Tibial nerve (tissue), 4 donors: ENCODE data around the gene APBA1.

Experiments used
- EP300 ChIP-seq, 2 donors: sonication (generic); formaldehyde crosslinking; IDR thresholded peaks; one replicate each; pipeline ENCODE4 v1.6.1; 2017; ENCODE audit warnings: antibody characterized with exemption in 2 of 2, mild to moderate bottlenecking in 1 of 2
- POLR2A ChIP-seq, 2 donors: fragments of 450-650 bp; IDR thresholded peaks; one replicate each; pipeline ENCODE4 v1.6.1; 2017; ENCODE audit warnings: antibody characterized with exemption in 2 of 2, mild to moderate bottlenecking in 2 of 2, moderate library complexity in 2 of 2
- TF ChIP-seq, protein P1 (sequence below), 5 experiments: fragments of 200-600 bp in 3 of 5; fragments of 450-650 bp in 2 of 5; sonication (generic) in 3 of 5; IDR thresholded peaks; one replicate each; pipeline ENCODE4 v1.5.1; 2016 to 2019; ENCODE audit warnings: antibody characterized with exemption in 5 of 5, mild to moderate bottlenecking in 3 of 5, moderate library complexity in 2 of 5

DNA sequence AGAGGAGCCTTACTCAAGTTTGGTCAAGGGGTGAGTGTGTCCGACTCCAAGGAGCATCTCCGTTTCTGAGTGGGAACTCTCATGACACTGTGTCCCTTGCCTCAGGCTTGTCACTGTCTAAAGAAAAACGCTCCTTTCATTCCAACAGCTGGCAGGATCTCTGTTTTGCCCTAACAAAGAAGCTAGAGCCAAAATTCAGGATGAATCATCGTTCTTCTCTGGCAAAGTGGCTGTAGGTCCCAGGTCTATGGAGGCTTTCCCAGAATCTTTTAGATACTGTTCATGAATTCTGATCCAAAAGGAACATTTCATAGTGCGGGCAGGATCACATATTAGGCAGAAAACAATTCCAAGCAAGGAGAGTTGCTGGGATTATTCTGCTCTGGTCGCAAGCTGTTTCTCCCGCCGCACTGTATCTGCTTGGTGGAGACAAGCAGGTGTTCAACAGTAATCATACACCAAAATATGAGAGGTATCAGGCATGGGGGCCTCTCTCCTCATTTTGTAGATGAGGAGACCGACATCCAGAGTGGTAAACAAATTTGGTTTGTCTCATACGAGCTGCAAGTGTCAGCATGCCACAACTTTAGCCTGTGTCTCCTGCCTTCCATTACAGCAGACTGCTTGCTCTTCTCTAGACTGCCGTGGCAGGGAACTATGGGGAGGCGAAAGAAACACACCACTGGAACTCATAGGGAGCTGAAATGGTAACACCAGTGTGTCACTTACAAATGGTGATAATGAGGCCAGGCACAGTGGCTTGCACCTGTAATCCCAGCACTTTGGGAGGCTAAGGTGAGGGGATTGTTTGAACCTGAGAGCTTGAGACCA lies 274.6 kb downstream of the APBA1 start:
- no peak for TF ChIP-seq EP300 (IDR thresholded peaks at IDR 0.05)
- no peak for TF ChIP-seq POLR2A (IDR thresholded peaks at IDR 0.05)
- TF ChIP-seq, protein P1, sequence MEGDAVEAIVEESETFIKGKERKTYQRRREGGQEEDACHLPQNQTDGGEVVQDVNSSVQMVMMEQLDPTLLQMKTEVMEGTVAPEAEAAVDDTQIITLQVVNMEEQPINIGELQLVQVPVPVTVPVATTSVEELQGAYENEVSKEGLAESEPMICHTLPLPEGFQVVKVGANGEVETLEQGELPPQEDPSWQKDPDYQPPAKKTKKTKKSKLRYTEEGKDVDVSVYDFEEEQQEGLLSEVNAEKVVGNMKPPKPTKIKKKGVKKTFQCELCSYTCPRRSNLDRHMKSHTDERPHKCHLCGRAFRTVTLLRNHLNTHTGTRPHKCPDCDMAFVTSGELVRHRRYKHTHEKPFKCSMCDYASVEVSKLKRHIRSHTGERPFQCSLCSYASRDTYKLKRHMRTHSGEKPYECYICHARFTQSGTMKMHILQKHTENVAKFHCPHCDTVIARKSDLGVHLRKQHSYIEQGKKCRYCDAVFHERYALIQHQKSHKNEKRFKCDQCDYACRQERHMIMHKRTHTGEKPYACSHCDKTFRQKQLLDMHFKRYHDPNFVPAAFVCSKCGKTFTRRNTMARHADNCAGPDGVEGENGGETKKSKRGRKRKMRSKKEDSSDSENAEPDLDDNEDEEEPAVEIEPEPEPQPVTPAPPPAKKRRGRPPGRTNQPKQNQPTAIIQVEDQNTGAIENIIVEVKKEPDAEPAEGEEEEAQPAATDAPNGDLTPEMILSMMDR (IDR thresholded peaks at IDR 0.05), result no peak
